EH (cell line): Measurements from ENCODE around the gene SPAG16.
A peak's percentile ranks its signal among the peaks of the same experiment; 100 is the strongest.
"Not testable (repeated sequence)": the region's sequence is repeated elsewhere in the genome, so short reads cannot be mapped to it uniquely, and the experiment has no call there.

Source experiments
- DNase-seq: peaks from one replicate; pipeline ENCODE4 v3.0.0-alpha.2; 2015; ENCODE audit warnings: low read depth

Gene SPAG16

GRCh38 chr2:213834746-213835145 lies 550.5 kb downstream of the SPAG16 start:
- DNase-seq, result peak; percentile 67

GRCh38 chr2:213846856-213847255 lies 562.6 kb downstream of the SPAG16 start:
- peak; percentile 14 for DNase-seq

GRCh38 chr2:213847316-213847715 lies 563.1 kb downstream of the SPAG16 start:
- no peak for DNase-seq

- peak; percentile 7 for DNase-seq
These were observed 564.4 kb downstream of the SPAG16 start for GRCh38 chr2:213848631-213849030.

GRCh38 chr2:213861638-213862037 lies 577.4 kb downstream of the SPAG16 start:
- no peak for DNase-seq

GRCh38 chr2:213862407-213863076 lies 578.3 kb downstream of the SPAG16 start:
- DNase-seq, result no peak

- no peak for DNase-seq
These were observed 579.3 kb downstream of the SPAG16 start for GRCh38 chr2:213863541-213863940.

- DNase-seq, result peak; percentile 2
These were observed 584.3 kb downstream of the SPAG16 start for GRCh38 chr2:213868526-213868925.

GRCh38 chr2:213885485-213885884 lies 601.2 kb downstream of the SPAG16 start:
- DNase-seq, result no peak

- DNase-seq, result no peak
These were observed 630.2 kb downstream of the SPAG16 start for GRCh38 chr2:213914510-213914909.

- DNase-seq, result no peak
These were observed 635.8 kb downstream of the SPAG16 start for GRCh38 chr2:213920014-213920413.

GRCh38 chr2:213923543-213923942 lies 639.3 kb downstream of the SPAG16 start:
- DNase-seq, result no peak

GRCh38 chr2:213934560-213934959 lies 650.3 kb downstream of the SPAG16 start:
- peak; percentile 11 for DNase-seq

- DNase-seq, result no peak
These were observed 673.8 kb downstream of the SPAG16 start for GRCh38 chr2:213958086-213958485.

- DNase-seq, result no peak
These were observed 675.3 kb downstream of the SPAG16 start for GRCh38 chr2:213959589-213959988.

GRCh38 chr2:213971536-213971935 lies 687.3 kb downstream of the SPAG16 start:
- DNase-seq, result no peak

- peak; percentile 2 for DNase-seq
These were observed 696.6 kb downstream of the SPAG16 start for GRCh38 chr2:213980883-213981282.

- DNase-seq, result no peak
These were observed 704.9 kb downstream of the SPAG16 start for GRCh38 chr2:213989207-213989606.

GRCh38 chr2:213991453-213992108 lies 707.3 kb downstream of the SPAG16 start:
- DNase-seq, result no peak

GRCh38 chr2:213995400-213996105 lies 711.3 kb downstream of the SPAG16 start:
- DNase-seq, result peak; percentile 93

GRCh38 chr2:213998976-213999375 lies 714.7 kb downstream of the SPAG16 start:
- not testable (repeated sequence) for DNase-seq

- DNase-seq, result no peak
These were observed 720.2 kb downstream of the SPAG16 start for GRCh38 chr2:214004463-214004862.

GRCh38 chr2:214005337-214005736 lies 721.1 kb downstream of the SPAG16 start:
- peak; percentile 18 for DNase-seq
